ENCODE measurements around the gene WDFY1.

DNA sequence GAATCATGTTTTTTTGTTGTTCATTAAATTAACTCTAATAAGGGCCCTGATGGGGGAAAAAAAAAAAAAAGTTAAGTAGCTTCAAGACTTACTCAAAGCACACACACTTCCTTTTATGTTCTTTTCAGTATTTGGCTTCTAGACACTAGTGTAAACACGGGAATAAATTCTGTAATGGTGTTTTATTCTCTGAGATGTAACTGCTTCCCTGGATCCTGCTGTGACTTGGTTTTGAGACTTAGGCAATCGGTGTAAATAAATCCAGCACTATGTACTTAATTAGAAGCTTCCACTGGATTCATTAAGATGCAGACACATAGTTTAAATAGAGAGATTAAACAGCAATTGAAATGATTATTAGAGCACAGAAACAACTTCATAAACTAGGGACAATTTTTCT lies 81.6 kb downstream of the WDFY1 start:
- TF ChIP-seq, protein P1, sequence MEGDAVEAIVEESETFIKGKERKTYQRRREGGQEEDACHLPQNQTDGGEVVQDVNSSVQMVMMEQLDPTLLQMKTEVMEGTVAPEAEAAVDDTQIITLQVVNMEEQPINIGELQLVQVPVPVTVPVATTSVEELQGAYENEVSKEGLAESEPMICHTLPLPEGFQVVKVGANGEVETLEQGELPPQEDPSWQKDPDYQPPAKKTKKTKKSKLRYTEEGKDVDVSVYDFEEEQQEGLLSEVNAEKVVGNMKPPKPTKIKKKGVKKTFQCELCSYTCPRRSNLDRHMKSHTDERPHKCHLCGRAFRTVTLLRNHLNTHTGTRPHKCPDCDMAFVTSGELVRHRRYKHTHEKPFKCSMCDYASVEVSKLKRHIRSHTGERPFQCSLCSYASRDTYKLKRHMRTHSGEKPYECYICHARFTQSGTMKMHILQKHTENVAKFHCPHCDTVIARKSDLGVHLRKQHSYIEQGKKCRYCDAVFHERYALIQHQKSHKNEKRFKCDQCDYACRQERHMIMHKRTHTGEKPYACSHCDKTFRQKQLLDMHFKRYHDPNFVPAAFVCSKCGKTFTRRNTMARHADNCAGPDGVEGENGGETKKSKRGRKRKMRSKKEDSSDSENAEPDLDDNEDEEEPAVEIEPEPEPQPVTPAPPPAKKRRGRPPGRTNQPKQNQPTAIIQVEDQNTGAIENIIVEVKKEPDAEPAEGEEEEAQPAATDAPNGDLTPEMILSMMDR (IDR thresholded peaks at IDR 0.05) = no peak
- TF ChIP-seq POLR2AphosphoS5 (IDR thresholded peaks at IDR 0.05) = no peak
- TF ChIP-seq POLR2A (IDR thresholded peaks at IDR 0.05) = no peak
